HCT116 (cell line): ENCODE data around the gene SLFN5. TPM values are rescaled to one million over a fixed set of nuclear protein-coding genes. Genes with fewer than 3 reads are reported as not detected.

Experiments
- ATAC-seq: fragments of 200-7000 bp; cut with Tn5 transposase; 2 replicates; pipeline ENCODE4 v1.9.1; 2020; ENCODE audit warnings: mild to moderate bottlenecking, moderate library complexity
- BruUV-seq: library from RNA; stranded (reverse); fragments of 400-500 nt; replicated peaks from 2 replicates; lab custom pipeline; 2021; lab: Mats Ljungman, UMichigan
- CTCF ChIA-PET: fragments of 300-600 bp; sonication (Branson Sonifier 250); formaldehyde crosslinking; loops from one replicate; lab custom pipeline; 2021; ENCODE audit warnings: antibody characterized with exemption; lab: Charles Lee
- POLR2A ChIA-PET: fragments of 300-600, 350-600 bp; sonication (Branson Sonifier 250); formaldehyde crosslinking; loops from one replicate; lab custom pipeline; 2021; ENCODE audit warnings: antibody characterized with exemption; lab: Charles Lee
- RAD21 ChIA-PET, 2 experiments: fragments of 300-600 bp; sonication (Branson Sonifier 250); formaldehyde crosslinking; loops; one replicate each; lab custom pipeline; 2023; ENCODE audit warnings: low total read pairs in 2 of 2; ENCODE audit not compliant: uncharacterized antibody in 2 of 2, unreplicated experiment in 2 of 2, low non-redundant PET in 1 of 2; lab: Charles Lee
- DNase-seq: peaks from one replicate; pipeline ENCODE4 v3.0.0-alpha.2; 2010; ENCODE audit warnings: low read depth, low spot score
- H2AFZ ChIP-seq: fragments of 200-600 bp; shearing (Covaris generic), sonication (generic); 2 replicates; pipeline ENCODE4 v1.6.1; 2017; ENCODE audit warnings: low read depth, mixed run types, mixed read lengths, antibody characterized with exemption, low read length; ENCODE audit not compliant: poor library complexity, severe bottlenecking
- H3K27ac ChIP-seq: 2 replicates; pipeline ENCODE4 v1.5.1; 2012; ENCODE audit warnings: low read depth, low read length
- H3K27me3 ChIP-seq: fragments of 200-600 bp; sonication (generic); 2 replicates; pipeline ENCODE4 v1.6.1; 2016; ENCODE audit warnings: mixed run types, low read length, mixed read lengths; ENCODE audit not compliant: insufficient read depth
- H3K36me3 ChIP-seq, 2 experiments: fragments of 200-500 bp in 1 of 2; fragments of 200-600 bp in 1 of 2; sonication (Bioruptor generic) in 1 of 2; sonication (generic) in 1 of 2; 2 replicates each; pipeline versions ENCODE4 v1.5.1 to v1.6.1; 2014 to 2016; ENCODE audit warnings: low read length in 2 of 2, inconsistent platforms in 1 of 2, mixed read lengths in 1 of 2, mixed run types in 1 of 2; ENCODE audit not compliant: insufficient read depth in 2 of 2, control insufficient read depth in 1 of 2
- H3K4me1 ChIP-seq, 2 experiments: fragments of 200-600 bp in 1 of 2; sonication (generic) in 1 of 2; 2 replicates each; pipeline versions ENCODE4 v1.5.1 to v1.6.1; 2012 to 2017; ENCODE audit warnings: low read length in 2 of 2, inconsistent platforms in 1 of 2, mild to moderate bottlenecking in 1 of 2, mixed read lengths in 1 of 2, mixed run types in 1 of 2, moderate library complexity in 1 of 2; ENCODE audit not compliant: insufficient read depth in 2 of 2, control insufficient read depth in 1 of 2
- H3K4me2 ChIP-seq: fragments of 200-600 bp; sonication (generic); 2 replicates; pipeline ENCODE4 v1.6.1; 2017; ENCODE audit warnings: mixed run types, low read length, mixed read lengths
- H3K4me3 ChIP-seq, 2 experiments: fragments of 200-600 bp in 1 of 2; sonication (generic) in 1 of 2; replicated peaks in 1 of 2; 2 replicates each; pipeline ENCODE4 v1.5.1; 2011 to 2016; ENCODE audit warnings: low read length in 2 of 2, control low read depth in 1 of 2, low read depth in 1 of 2, mild to moderate bottlenecking in 1 of 2, mixed read lengths in 1 of 2, mixed run types in 1 of 2
- H3K79me2 ChIP-seq: fragments of 200-600 bp; sonication (generic); 2 replicates; pipeline ENCODE4 v1.6.1; 2017; ENCODE audit warnings: mild to moderate bottlenecking, mixed run types, low read length, moderate library complexity, mixed read lengths; ENCODE audit not compliant: insufficient read depth
- H3K9ac ChIP-seq: fragments of 200-600 bp; sonication (generic); 2 replicates; pipeline ENCODE4 v1.6.1; 2016; ENCODE audit warnings: low read length, mixed read lengths
- H3K9me2 ChIP-seq: fragments of 200-600 bp; sonication (generic), shearing (Covaris generic); 2 replicates; pipeline ENCODE4 v1.6.1; 2017; ENCODE audit warnings: mixed run types, mild to moderate bottlenecking, moderate library complexity; ENCODE audit not compliant: insufficient read depth
- H3K9me3 ChIP-seq, 2 experiments: fragments of 200-500 bp in 1 of 2; fragments of 200-600 bp in 1 of 2; sonication (Bioruptor generic) in 1 of 2; sonication (generic) in 1 of 2; 2 replicates each; pipeline ENCODE4 v1.6.1; 2014 to 2017; ENCODE audit warnings: low read length in 2 of 2, mixed read lengths in 2 of 2, inconsistent platforms in 1 of 2, low read depth in 1 of 2, mild to moderate bottlenecking in 1 of 2, mixed run types in 1 of 2, moderate library complexity in 1 of 2; ENCODE audit not compliant: control insufficient read depth in 1 of 2, insufficient read depth in 1 of 2
- H4K20me1 ChIP-seq: fragments of 200-600 bp; sonication (generic), shearing (Covaris generic); 2 replicates; pipeline ENCODE4 v1.6.1; 2017; ENCODE audit warnings: mixed run types, mild to moderate bottlenecking, moderate library complexity; ENCODE audit not compliant: insufficient read depth
- CEBPB ChIP-seq: IDR thresholded peaks from 2 replicates; pipeline ENCODE4 v1.6.1; 2012; ENCODE audit warnings: low read depth
- ELF1 ChIP-seq: IDR thresholded peaks from 2 replicates; pipeline ENCODE4 v1.6.1; 2012; ENCODE audit warnings: low read depth, borderline replicate concordance
- FOSL1 ChIP-seq: IDR thresholded peaks from 2 replicates; pipeline ENCODE4 v1.6.1; 2012; ENCODE audit warnings: low read depth
- POLR2A ChIP-seq: IDR thresholded peaks from 2 replicates; pipeline ENCODE4 v1.7.0; 2011; ENCODE audit warnings: borderline replicate concordance; ENCODE audit not compliant: insufficient read depth, insufficient read length; ENCODE audit errors: extremely low read depth
- POLR2AphosphoS5 ChIP-seq: IDR thresholded peaks from 2 replicates; pipeline ENCODE4 v1.6.1; 2011; ENCODE audit warnings: mild to moderate bottlenecking, low read depth, low read length, moderate library complexity
- SIN3A ChIP-seq: IDR thresholded peaks from 2 replicates; pipeline ENCODE4 v1.6.1; 2012; ENCODE audit warnings: low read depth
- SRF ChIP-seq: IDR thresholded peaks from 2 replicates; pipeline ENCODE4 v1.6.1; 2012; ENCODE audit warnings: low read depth
- TCF7L2 ChIP-seq: IDR thresholded peaks from 2 replicates; pipeline ENCODE4 v1.7.0; 2011; ENCODE audit warnings: borderline replicate concordance, inconsistent platforms; ENCODE audit not compliant: insufficient read depth, insufficient read length; ENCODE audit errors: extremely low read depth
- intact Hi-C: fragments of 100-400 bp; cut with micrococcal nuclease; formaldehyde crosslinking; loops from 2 replicates; pipeline ENCODE4 v1.10.0; 2022
- total RNA-seq: library from RNA; stranded (reverse); gene quantifications from one replicate; pipeline ENCODE4 v1.2.1, GENCODE V29; 2021; ENCODE audit not compliant: unreplicated experiment
- TF ChIP-seq, protein P1 (sequence below): IDR thresholded peaks from 2 replicates; pipeline ENCODE4 v1.6.1; 2012
- TF ChIP-seq, protein P2 (sequence below), 3 experiments: fragments of 200-600 bp in 1 of 3; sonication (generic) in 1 of 3; IDR thresholded peaks in 2 of 3; conservative IDR thresholded peaks in 1 of 3; 2 replicates each; pipeline ENCODE4 v1.5.1; 2012 to 2017; ENCODE audit warnings: low read depth in 2 of 3, low read length in 2 of 3, antibody characterized with exemption in 1 of 3, borderline replicate concordance in 1 of 3, control low read depth in 1 of 3, mild to moderate bottlenecking in 1 of 3, mixed read lengths in 1 of 3, mixed run types in 1 of 3, moderate library complexity in 1 of 3; ENCODE audit not compliant: insufficient read depth in 1 of 3
- TF ChIP-seq, protein P3 (sequence below): IDR thresholded peaks from 2 replicates; pipeline ENCODE4 v1.6.1; 2012

The SLFN5 gene
- total RNA-seq, 1 experiment from 2014 or later = 23.7 TPM

DNA sequence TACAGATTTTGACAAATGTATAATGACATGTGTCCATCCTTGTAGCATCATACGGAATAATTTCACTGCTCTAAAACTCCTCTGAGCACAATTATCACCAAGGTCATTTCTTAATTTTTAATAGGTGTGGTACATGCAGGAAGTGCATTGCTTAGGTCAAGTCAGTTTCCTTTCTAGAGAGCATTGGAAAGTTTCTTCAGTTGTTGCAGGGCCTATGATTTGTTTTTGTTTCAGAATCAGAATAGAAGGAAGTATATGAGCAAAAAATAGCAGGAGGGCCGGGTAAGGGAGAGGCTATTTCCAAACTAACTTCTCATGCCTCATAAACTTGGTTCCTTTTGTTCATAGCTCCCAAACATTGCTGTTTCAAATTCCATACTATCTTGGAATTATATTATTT is 24.0 kb upstream of the SLFN5 start:
- intact Hi-C loops = no loop called here
- Histone ChIP-seq H3K9ac (no peak overlapping the region), H2AFZ (no peak overlapping the region), H3K4me2 (no peak overlapping the region), H3K9me3 (no peaks in the 10 kb centered on the region), H3K27ac (no peak overlapping the region), H3K79me2 (no peaks in the 10 kb centered on the region), H3K4me3 (no peak overlapping the region), H3K36me3 (no peaks in the 10 kb centered on the region), H4K20me1 (no peaks in the 10 kb centered on the region), H3K9me2 (no peaks in the 10 kb centered on the region), H3K4me1 (no peaks in the 10 kb centered on the region), H3K27me3 (peaks cover 26% of the 10 kb centered on the region)
- CTCF ChIA-PET = no interaction called here
- DNase-seq (no peak), ATAC-seq (no peak)
- BruUV-seq = no TSS peak
- TF ChIP-seq, protein P1, sequence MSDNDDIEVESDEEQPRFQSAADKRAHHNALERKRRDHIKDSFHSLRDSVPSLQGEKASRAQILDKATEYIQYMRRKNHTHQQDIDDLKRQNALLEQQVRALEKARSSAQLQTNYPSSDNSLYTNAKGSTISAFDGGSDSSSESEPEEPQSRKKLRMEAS = no peak
- TF ChIP-seq, protein P2, sequence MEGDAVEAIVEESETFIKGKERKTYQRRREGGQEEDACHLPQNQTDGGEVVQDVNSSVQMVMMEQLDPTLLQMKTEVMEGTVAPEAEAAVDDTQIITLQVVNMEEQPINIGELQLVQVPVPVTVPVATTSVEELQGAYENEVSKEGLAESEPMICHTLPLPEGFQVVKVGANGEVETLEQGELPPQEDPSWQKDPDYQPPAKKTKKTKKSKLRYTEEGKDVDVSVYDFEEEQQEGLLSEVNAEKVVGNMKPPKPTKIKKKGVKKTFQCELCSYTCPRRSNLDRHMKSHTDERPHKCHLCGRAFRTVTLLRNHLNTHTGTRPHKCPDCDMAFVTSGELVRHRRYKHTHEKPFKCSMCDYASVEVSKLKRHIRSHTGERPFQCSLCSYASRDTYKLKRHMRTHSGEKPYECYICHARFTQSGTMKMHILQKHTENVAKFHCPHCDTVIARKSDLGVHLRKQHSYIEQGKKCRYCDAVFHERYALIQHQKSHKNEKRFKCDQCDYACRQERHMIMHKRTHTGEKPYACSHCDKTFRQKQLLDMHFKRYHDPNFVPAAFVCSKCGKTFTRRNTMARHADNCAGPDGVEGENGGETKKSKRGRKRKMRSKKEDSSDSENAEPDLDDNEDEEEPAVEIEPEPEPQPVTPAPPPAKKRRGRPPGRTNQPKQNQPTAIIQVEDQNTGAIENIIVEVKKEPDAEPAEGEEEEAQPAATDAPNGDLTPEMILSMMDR (IDR thresholded peaks at IDR 0.05 in 2 of 3, conservative IDR thresholded peaks at IDR 0.05 in 1 of 3; ENCODE audit: borderline replicate concordance in 1 of 3, insufficient read depth in 1 of 3, low read depth in 2 of 3, low read length in 2 of 3) = no peak
- TF ChIP-seq, protein P3, sequence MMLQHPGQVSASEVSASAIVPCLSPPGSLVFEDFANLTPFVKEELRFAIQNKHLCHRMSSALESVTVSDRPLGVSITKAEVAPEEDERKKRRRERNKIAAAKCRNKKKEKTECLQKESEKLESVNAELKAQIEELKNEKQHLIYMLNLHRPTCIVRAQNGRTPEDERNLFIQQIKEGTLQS = no peak
- no peak for TF ChIP-seq POLR2AphosphoS5
- TF ChIP-seq SRF = no peak
- TF ChIP-seq FOSL1 = no peak
- no peak for TF ChIP-seq ELF1
- TF ChIP-seq SIN3A = no peak
- no peak for TF ChIP-seq CEBPB
- TF ChIP-seq POLR2A = no peak
- TF ChIP-seq TCF7L2 = no peak
- POLR2A ChIA-PET = no interaction called here
- RAD21 ChIA-PET = no interaction called here
